Dedifferentiated amniotic fluid mesenchymal stem cell (primary cell): ENCODE results near the gene KBTBD13.
A peak's percentile ranks its signal among the peaks of the same experiment; 100 is the strongest.

Experiments used
- DNase-seq: peaks from one replicate; pipeline ENCODE4 v3.0.0-alpha.2; 2016; ENCODE audit errors: extremely low spot score

The KBTBD13 gene

GRCh38 chr15:65051266-65051665, 25.3 kb upstream of the KBTBD13 start:
- DNase-seq: no peak

GRCh38 chr15:65052956-65053355, 23.6 kb upstream of the KBTBD13 start:
- no peak for DNase-seq

- peak; percentile 59 for DNase-seq
These were observed 22.0 kb upstream of the KBTBD13 start for GRCh38 chr15:65054333-65055200.

GRCh38 chr15:65055201-65055870, 21.2 kb upstream of the KBTBD13 start:
- DNase-seq: no peak

GRCh38 chr15:65056106-65056505, 20.4 kb upstream of the KBTBD13 start:
- DNase-seq: no peak

- no peak for DNase-seq
These were observed 19.5 kb upstream of the KBTBD13 start for GRCh38 chr15:65056868-65057548.

GRCh38 chr15:65057549-65057940, 19.0 kb upstream of the KBTBD13 start:
- DNase-seq: no peak

GRCh38 chr15:65058394-65059368, 17.9 kb upstream of the KBTBD13 start:
- DNase-seq: no peak

GRCh38 chr15:65059369-65059750, 17.2 kb upstream of the KBTBD13 start:
- no peak for DNase-seq

- DNase-seq: no peak
These were observed 16.5 kb upstream of the KBTBD13 start for GRCh38 chr15:65059931-65060596.

GRCh38 chr15:65060641-65061397, 15.7 kb upstream of the KBTBD13 start:
- no peak for DNase-seq

- DNase-seq: no peak
These were observed 14.5 kb upstream of the KBTBD13 start for GRCh38 chr15:65062061-65062460.

GRCh38 chr15:65062726-65063125, 13.8 kb upstream of the KBTBD13 start:
- no peak for DNase-seq

GRCh38 chr15:65066001-65066634, 10.4 kb upstream of the KBTBD13 start:
- DNase-seq: no peak

GRCh38 chr15:65066635-65067316, 9.8 kb upstream of the KBTBD13 start:
- no peak for DNase-seq

GRCh38 chr15:65067317-65067644, 9.3 kb upstream of the KBTBD13 start:
- no peak for DNase-seq

GRCh38 chr15:65067645-65068402, 8.7 kb upstream of the KBTBD13 start, which contains the start of gene RASL12:
TSS of gene RASL12 (minus strand) at chr15:65067991. CDS start at chr15:65067835, 156 bp downstream.
- DNase-seq: no peak

- no peak for DNase-seq
These were observed 8.2 kb upstream of the KBTBD13 start for GRCh38 chr15:65068403-65068788.
